T1000 (cell line): ENCODE data around the gene R3HDML.
"Not testable (repeated sequence)": the region's sequence is repeated elsewhere in the genome, so short reads cannot be mapped to it uniquely, and the experiment has no call there.

ENCODE experiments used
- DNase-seq: peaks from one replicate; lab custom pipeline; 2025; ENCODE audit warnings: mixed read lengths; lab: John Stamatoyannopoulos, UW

R3HDML gene

GRCh38 chr20:44336725-44337380, at the start of gene R3HDML:
Gene R3HDML, plus strand, starts transcription at chr20:44337043. Its CDS starts 115 bp downstream, at chr20:44337158.
- DNase-seq: no peak

- no peak for DNase-seq
Measured at GRCh38 chr20:44287272-44288097, 49.4 kb upstream of the R3HDML start.

GRCh38 chr20:44288252-44288651, 48.6 kb upstream of the R3HDML start:
- no peak for DNase-seq

- DNase-seq: no peak
Measured at GRCh38 chr20:44291754-44292153, 45.1 kb upstream of the R3HDML start.

- DNase-seq: no peak
Measured at GRCh38 chr20:44296011-44296410, 40.8 kb upstream of the R3HDML start.

GRCh38 chr20:44297721-44298120, 39.1 kb upstream of the R3HDML start:
- no peak for DNase-seq

- DNase-seq: not testable (repeated sequence)
Measured at GRCh38 chr20:44299011-44299535, 37.8 kb upstream of the R3HDML start.

GRCh38 chr20:44301285-44301684, 35.6 kb upstream of the R3HDML start:
- DNase-seq: no peak

DNA sequence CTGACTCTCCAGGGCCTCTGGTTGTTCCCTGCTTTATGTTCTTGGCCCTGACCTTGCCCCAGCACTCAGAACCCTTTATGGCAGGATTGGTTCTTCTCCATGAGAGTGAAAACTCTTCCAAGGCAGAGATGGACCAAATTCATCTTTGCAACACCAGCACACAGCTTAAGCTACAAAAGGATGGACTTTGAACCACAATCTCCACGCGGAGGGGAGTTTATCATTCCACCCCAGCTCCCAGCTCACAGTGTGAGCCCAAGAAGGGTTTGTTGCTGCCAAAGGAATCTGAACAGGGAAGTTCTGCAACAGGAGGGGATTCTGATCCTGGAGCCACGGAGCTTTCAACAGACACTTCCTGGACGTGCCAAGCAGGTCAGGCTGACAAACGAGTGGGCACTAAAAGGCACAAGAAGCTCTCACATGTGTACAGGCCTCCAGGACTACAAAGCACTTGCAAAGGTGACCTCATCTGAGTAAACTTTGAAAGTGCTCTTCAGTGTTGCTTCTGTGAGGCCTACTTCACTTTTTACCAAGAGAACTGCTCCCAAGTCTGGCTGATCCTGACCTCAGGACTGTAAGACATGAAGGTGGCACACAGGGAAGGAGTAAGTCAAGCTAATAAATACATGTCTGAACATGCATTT, 34.7 kb upstream of the R3HDML start:
- DNase-seq: no peak

GRCh38 chr20:44302736-44303135, 34.1 kb upstream of the R3HDML start:
- DNase-seq: no peak

GRCh38 chr20:44304383-44304782, 32.5 kb upstream of the R3HDML start:
- no peak for DNase-seq

GRCh38 chr20:44306927-44307326, 29.9 kb upstream of the R3HDML start:
- DNase-seq: no peak

- peak; percentile 52 for DNase-seq
Measured at GRCh38 chr20:44309763-44310663, 26.8 kb upstream of the R3HDML start.

DNA sequence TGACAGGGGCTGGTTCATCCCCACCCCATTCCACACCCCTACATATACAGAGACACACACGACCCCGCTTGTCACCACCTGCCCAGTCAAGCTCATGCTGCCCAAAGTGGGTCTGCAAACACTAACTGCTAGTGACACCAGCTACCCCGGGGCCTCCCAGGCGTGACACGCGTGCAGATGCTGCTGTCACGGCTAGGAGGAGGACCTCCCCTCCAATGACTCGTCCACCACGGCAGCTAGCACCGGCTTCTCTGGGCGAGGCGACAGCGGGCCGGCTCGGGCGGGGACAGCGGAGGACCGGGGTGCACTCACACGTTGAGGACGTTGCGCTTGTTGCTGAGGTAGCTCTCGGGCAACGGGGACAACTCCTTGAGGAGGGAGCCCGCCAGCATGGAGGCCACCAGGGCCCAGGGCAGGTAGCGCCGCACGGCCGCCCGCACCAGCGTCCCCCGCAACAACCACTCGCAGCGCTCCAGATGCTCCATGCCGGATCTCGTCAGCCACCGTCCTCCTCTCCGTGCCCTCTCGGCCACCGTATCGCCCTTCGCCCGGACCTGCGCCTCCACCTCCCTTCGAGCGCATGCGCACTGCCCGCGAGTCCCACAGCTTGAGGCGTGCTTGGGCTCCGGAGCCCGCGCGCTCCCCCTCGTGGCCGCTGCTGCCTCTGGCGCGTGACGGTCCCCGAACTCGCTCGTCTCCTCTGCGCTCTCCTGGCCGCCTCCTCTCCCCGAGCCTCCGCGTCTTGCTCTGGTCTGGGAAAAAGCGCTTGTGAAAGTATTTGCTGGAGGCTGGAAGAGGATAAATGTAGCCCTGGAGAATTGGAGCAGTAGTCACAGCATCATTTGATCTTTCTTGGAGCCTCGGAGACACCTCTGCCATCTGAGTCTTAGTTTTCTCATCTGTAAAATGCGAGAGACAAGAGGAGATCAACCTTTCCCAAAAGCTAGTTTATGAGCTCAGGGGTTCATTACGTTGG, 25.9 kb upstream of the R3HDML start, which contains the start of gene FITM2:
Gene FITM2, minus strand, starts transcription at position 539 of the 976 bp plus-strand sequence. Its CDS starts 54 bp downstream, at position 485.
- DNase-seq: peak; percentile 99

- no peak for DNase-seq
Measured at GRCh38 chr20:44314870-44315269, 22.0 kb upstream of the R3HDML start.

GRCh38 chr20:44319839-44320422, 16.9 kb upstream of the R3HDML start:
- no peak for DNase-seq

- DNase-seq: no peak
Measured at GRCh38 chr20:44324343-44324742, 12.5 kb upstream of the R3HDML start.

DNA sequence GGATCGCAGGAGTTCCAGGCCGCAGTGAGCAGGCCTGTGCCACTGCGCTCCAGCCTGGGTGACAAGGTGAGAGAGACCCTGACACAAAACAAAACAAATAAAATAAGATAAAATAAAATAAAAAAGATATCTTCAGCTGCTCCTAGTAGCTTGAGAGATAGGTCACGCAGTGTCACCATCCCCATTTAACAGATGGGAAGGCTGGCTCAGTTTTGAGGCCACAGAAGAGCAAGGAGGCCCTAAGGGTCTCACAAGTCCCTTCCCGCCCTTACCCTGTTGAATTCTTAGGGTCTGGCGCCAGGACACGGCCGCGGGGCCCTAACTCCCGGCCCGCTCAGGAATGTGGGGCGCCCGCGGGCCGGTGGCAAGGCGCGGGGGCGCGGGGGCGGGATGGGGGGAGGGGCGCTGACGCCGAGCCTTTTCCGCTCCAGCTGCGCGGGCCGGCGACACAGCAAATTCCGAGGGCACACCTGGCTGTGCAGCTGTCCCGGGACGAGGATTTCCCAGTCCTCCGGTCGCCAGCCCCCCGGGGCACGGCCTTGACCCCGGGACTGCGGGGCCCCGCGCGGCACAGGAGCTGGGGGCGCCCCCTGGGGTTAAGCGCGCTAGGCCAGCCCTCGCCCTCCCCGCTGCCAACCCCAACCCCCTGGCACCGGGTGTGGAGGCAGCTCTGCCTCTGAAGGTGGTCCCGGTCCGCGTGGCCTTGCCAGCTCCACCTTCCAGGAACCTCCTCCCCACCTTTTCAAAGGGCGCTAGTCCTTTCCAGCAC, 10.3 kb upstream of the R3HDML start:
- no peak for DNase-seq

DNA sequence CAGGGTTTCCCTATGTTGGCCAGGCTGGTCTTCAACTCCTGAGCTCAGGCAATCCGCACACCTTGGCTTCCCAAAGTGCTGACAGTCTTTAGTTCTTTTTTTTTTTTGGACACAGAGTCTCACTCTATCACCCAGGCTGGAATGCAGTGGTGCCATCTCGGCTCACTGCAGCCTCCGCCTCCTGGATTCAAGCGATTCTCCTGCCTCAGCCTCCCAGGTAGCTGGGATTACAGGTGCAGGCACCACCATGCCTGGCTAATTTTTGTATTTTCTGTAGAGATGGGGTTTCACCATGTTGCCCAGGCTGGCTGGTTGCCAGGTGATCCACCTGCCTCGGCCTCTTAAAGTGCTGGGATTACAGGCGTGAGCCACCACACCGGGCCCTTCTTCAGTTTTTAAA, 9.1 kb upstream of the R3HDML start:
- not testable (repeated sequence) for DNase-seq
